GM12873 (cell line): ENCODE measurements around the gene NRIP2.

Experiments used
- TF ChIP-seq, protein P1 (sequence below): IDR thresholded peaks from 2 replicates; pipeline ENCODE4 v1.5.1; 2012; ENCODE audit warnings: low read depth, mild to moderate bottlenecking, moderate library complexity, low read length, control low read depth; ENCODE audit not compliant: insufficient read depth; ENCODE audit errors: missing control alignments

Gene NRIP2

DNA sequence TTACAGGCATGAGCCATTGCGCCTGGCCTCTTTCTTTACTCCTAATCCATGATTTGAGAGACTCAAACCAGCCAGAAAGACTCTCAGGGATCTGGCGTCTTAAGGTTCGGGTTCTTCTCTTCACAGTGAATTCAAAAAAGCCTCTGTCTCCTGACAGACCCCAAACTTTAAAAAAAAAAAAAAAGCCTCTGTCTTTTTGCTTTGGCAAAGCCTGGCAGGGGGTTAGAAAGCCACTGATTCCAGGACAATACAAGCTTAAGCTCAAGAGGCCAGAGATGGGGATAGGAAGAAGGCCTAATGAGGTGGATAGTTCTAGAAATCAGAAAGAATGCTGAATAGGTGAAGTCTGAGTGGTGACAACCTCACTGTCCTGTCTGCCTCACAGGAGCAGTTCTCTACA is 8.8 kb downstream of the NRIP2 start:
- TF ChIP-seq, protein P1, sequence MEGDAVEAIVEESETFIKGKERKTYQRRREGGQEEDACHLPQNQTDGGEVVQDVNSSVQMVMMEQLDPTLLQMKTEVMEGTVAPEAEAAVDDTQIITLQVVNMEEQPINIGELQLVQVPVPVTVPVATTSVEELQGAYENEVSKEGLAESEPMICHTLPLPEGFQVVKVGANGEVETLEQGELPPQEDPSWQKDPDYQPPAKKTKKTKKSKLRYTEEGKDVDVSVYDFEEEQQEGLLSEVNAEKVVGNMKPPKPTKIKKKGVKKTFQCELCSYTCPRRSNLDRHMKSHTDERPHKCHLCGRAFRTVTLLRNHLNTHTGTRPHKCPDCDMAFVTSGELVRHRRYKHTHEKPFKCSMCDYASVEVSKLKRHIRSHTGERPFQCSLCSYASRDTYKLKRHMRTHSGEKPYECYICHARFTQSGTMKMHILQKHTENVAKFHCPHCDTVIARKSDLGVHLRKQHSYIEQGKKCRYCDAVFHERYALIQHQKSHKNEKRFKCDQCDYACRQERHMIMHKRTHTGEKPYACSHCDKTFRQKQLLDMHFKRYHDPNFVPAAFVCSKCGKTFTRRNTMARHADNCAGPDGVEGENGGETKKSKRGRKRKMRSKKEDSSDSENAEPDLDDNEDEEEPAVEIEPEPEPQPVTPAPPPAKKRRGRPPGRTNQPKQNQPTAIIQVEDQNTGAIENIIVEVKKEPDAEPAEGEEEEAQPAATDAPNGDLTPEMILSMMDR = no peak

DNA sequence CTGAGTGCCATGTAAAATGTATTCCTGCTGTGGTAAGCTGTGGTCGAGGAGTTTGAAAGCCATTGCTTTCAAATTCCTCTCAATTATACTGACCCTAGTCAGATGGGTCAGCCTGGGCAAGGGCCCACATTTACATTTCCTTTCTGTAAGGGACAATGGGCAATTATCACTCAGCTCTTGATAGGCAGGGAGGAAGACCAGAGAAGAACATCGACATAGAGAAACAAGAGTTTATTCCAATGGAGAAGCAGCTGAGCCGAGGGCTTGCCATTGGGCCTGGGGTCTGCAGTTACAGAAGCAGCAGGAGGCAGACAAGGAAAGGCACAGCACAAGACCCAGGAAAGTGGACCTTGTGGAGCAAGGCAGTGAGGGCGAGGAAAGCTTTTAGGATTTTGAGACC is 9.7 kb downstream of the NRIP2 start:
- TF ChIP-seq, protein P1 = no peak

- TF ChIP-seq, protein P1 = no peak
These were observed 10.3 kb downstream of the NRIP2 start for GRCh38 chr12:2824541-2824940.

GRCh38 chr12:2823483-2823882 is 11.4 kb downstream of the NRIP2 start:
- TF ChIP-seq, protein P1 = no peak

GRCh38 chr12:2820432-2820831 is 14.4 kb downstream of the NRIP2 start:
- TF ChIP-seq, protein P1 = no peak

DNA sequence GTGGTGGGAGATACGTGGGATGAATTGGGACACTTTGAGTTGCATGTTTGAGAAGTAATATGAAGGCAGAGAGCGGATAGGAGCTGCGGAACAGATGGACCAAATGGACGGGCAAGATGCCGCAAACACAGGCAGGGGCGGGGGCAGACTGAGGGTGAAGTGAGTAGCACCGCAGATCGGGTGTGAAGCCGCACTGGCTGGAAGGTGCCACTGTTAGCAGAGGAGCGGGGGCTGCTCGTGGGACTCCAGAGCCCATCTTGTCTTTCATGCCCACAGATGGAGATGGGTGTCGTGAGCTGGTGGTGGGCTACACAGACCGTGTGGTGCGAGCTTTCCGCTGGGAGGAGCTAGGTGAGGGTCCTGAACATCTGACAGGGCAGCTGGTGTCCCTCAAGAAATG is 15.0 kb downstream of the NRIP2 start:
- TF ChIP-seq, protein P1 = no peak

GRCh38 chr12:2813214-2814185 is 21.3 kb downstream of the NRIP2 start:
- TF ChIP-seq, protein P1 = peak; percentile 70
